NCI-H774 (cell line): ENCODE measurements around the gene PRR20C.
"Not testable (repeated sequence)": the region's sequence is repeated elsewhere in the genome, so short reads cannot be mapped to it uniquely, and the experiment has no call there.

Experiments
- DNase-seq: peaks from one replicate; lab custom pipeline; 2025; lab: John Stamatoyannopoulos, UW

PRR20C gene

DNA sequence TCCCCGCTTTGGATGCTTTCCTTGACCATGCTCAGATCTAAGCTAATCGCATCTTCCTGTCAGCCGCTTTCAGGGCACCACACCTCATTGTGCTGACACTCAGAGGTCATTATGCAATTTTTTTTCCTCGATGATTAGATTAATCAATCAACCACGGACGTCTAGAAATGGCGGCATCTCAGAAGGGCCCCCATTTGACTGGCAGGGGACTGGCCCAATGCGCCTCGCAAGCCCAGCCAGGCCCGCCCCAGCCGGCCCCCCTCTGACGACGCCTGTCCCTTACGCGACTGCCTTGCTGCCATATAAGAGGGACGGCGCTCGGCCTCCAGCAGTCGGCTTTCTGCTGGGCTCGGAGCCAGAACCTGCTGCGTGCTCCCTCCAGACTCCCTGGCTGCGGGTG, at the start of gene PRR20C:
Gene PRR20C, plus strand, starts transcription at position 301 of the 400 bp plus-strand sequence. CDS start 387 bp downstream, outside the sequence.
- not testable (repeated sequence) for DNase-seq

DNA sequence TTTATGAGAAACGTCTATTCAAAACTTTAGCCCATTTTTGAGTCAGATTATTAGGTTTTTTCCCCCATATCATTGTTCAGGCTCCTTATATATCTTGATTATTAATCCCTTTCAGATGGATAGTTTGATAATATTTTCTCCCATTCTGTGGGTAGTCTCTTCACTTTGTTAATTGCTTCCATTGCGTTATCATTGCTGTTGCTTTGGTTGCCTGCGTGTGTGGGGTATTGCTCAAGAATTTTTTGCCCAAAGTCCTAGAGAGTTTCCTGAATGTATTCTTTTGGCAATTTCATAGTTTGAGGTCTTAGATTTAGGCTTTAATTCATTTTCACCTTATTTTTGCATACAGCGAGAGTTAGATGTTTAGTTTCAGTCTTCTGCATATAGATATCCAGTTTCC, 38.9 kb upstream of the PRR20C start:
- no peak for DNase-seq

DNA sequence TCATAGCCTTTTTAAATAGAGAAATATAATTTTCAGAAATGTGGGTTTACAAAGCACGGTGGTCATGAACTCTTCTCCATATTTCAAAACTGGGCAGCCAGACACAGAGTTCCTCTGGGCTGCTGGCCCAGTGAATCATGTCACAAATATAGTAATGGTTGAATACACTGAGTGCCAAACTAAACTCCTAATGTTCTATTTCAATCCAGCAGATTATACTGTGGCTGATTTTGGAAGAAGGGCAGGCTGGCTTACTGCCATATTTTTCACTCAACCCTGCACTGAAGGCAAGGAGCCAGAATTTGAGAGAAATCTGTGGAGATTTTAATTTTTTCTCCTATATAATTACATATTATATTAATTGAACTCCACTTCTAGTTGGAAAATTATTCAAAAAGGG, 30.2 kb upstream of the PRR20C start:
- DNase-seq: no peak

DNA sequence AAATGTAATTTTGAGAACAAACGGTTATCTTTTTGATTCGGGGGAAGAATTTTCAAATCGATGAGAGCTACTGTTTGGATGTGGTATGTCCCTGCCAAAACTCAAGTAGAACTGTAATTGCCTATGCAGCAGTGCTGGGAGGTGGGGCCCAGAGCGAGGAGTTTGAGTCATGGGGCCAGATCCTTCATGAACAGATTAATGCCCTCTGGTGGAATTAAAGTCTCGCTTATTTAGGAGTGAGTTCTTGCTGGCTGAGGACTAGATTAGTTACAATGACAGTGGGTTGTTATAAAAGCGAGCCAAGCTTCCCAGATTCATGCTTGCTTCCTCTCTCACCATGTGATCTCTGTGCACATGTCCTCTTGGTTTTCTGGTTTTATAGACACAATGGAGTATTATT, 25.0 kb upstream of the PRR20C start:
- no peak for DNase-seq

DNA sequence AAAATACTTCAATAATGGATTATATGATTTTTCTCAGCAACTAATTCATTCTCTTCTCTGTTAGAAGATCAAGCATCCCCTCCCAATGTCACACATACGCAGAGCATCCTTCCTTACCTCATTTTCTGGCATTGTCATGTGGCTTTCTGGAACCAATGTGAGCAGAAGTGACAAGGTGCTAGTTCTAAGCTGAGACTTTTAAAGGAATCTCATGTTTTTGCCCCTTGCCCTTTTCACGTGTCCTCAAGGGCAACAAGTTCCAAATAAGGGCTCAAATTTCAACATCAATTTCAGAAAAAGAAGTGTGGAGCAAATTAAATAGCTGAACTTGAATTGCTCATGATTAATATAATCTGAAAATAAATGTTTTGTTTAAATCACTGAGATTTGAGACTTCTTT, 17.8 kb upstream of the PRR20C start:
- no peak for DNase-seq

DNA sequence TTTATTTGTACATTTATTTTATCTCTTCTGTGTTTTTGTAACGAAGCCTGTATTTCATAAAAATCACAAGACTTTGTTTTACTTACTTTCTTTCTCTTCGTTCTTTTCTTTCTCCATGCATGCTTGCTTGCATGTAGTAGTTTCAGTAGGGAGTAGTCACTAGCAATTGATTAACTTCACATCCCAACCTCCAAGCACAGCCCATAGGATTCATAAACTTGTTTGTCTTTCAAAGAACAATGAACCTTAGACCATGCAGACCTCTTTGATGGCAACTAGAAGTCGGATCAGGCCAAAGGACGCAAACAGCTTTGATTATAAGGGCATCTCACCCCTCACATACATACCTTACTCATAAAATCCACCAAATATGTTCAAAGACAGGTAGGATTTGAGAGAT, 16.3 kb upstream of the PRR20C start:
- DNase-seq: no peak

DNA sequence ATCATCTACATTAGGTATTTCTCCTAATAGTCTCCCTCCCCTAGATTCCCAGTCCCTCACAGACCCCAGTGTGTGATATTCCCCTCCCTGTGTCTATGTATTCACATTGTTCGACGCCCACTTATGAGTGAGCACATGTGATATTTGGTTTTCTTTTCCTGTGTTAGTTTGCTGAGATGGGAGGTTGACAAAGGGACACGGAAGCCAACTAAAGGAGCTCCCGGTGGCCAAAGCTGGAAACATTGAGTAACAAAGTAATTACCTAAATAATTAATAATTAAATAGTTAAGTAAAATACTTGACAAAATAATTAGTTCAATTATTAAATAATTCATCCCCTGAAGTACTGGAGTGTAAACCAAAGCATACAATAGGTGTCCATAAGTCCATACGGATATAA, 14.9 kb upstream of the PRR20C start:
- DNase-seq: no peak

DNA sequence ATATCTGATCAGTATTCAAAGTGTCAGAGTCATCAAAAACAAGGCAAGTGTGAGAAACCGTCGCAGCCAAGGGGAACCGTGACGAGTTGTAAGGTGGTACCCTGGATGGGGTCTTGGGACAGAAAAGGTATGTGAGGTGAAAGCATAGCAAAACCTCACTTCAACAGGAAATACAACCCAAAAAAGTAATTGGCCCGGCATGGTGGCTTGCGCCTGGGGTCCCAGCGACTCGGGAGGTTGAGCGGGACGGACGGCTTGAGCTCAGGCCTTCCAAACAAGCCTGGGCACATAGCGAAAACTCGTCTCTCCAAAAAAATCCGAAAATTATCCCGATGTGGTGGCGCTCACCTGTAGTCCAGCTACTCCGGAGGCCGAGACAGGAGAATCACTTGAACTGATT, 14.1 kb upstream of the PRR20C start:
- DNase-seq: not testable (repeated sequence)

DNA sequence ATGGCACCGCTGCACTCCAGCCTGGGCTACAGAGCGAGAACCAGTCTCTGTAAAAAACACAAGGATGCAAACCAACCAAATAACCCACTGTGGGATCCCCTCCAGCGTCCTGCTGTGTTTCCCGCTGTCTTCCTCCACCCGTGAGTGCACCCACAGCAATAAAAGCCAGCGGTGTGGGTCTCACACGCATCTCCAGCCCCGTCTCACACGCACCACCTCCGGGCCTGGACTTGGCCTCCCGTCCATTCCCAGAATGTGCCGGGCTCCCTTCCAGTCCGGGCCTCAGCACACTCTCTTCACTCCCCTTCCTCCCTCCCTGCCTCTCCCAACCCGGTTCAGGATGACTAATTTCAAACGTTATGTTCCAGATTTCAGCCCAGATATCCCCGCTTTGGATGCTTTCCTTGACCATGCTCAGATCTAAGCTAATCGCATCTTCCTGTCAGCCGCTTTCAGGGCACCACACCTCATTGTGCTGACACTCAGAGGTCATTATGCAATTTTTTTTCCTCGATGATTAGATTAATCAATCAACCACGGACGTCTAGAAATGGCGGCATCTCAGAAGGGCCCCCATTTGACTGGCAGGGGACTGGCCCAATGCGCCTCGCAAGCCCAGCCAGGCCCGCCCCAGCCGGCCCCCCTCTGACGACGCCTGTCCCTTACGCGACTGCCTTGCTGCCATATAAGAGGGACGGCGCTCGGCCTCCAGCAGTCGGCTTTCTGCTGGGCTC, 13.5 kb upstream of the PRR20C start, which contains the start of gene PRR20A:
Gene PRR20A, plus strand, starts transcription at position 684 of the 734 bp plus-strand sequence. CDS start 387 bp downstream, outside the sequence.
- DNase-seq: not testable (repeated sequence)

DNA sequence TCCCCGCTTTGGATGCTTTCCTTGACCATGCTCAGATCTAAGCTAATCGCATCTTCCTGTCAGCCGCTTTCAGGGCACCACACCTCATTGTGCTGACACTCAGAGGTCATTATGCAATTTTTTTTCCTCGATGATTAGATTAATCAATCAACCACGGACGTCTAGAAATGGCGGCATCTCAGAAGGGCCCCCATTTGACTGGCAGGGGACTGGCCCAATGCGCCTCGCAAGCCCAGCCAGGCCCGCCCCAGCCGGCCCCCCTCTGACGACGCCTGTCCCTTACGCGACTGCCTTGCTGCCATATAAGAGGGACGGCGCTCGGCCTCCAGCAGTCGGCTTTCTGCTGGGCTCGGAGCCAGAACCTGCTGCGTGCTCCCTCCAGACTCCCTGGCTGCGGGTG, 6.7 kb upstream of the PRR20C start, which contains the start of gene PRR20B:
Gene PRR20B, plus strand, starts transcription at position 301 of the 400 bp plus-strand sequence. CDS start 387 bp downstream, outside the sequence.
- DNase-seq: not testable (repeated sequence)

DNA sequence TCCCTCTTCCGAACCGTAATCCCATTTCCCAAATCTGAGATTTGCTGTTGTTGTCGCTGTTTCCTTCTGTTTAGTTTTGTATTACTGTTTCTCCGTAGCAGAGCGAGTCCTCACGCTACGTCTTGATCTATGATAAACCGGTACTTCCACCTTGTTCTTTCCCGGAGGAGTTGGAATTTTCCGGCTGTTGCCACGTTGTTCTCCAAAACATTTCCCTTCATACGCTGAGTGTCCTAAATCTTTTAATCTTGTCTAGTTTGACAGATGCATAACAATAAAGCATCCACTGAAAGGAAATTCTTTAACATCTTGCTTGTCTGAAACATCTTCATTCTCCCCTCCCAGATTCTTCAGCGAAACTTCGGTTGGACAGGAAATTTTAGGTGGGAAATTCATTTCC, 5.8 kb upstream of the PRR20C start:
- DNase-seq: not testable (repeated sequence)

DNA sequence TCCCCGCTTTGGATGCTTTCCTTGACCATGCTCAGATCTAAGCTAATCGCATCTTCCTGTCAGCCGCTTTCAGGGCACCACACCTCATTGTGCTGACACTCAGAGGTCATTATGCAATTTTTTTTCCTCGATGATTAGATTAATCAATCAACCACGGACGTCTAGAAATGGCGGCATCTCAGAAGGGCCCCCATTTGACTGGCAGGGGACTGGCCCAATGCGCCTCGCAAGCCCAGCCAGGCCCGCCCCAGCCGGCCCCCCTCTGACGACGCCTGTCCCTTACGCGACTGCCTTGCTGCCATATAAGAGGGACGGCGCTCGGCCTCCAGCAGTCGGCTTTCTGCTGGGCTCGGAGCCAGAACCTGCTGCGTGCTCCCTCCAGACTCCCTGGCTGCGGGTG, 6.5 kb downstream of the PRR20C start, which contains the start of gene PRR20D:
Gene PRR20D, plus strand, starts transcription at position 301 of the 400 bp plus-strand sequence. CDS start 387 bp downstream, outside the sequence.
- DNase-seq: not testable (repeated sequence)

DNA sequence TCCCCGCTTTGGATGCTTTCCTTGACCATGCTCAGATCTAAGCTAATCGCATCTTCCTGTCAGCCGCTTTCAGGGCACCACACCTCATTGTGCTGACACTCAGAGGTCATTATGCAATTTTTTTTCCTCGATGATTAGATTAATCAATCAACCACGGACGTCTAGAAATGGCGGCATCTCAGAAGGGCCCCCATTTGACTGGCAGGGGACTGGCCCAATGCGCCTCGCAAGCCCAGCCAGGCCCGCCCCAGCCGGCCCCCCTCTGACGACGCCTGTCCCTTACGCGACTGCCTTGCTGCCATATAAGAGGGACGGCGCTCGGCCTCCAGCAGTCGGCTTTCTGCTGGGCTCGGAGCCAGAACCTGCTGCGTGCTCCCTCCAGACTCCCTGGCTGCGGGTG, 13.0 kb downstream of the PRR20C start, which contains the start of gene PRR20E:
Gene PRR20E, plus strand, starts transcription at position 301 of the 400 bp plus-strand sequence. CDS start 387 bp downstream, outside the sequence.
- not testable (repeated sequence) for DNase-seq

DNA sequence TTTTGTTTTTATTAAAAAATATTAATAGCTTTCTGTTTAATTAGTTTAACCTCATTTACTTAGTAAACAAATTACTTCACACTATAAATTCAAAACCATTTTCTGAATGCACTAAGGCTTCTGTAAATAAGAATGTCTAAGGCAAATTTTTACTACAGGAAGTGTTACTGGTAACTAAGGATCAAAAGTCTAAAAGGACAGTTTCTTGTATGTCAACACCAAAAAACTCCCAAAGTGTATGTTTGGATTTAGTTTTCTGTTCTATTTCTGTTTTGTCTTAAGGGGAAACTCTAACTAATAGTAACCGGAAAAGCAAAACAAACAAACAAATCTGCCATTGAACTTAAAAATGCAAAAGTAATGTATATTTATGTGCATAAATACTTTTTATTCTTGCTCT, 37.8 kb downstream of the PRR20C start:
- DNase-seq: no peak
